ENCODE data around the gene RAB4A.
"Not testable (repeated sequence)": the region's sequence is repeated elsewhere in the genome, so short reads cannot be mapped to it uniquely, and the experiment has no call there.

The RAB4A gene

DNA sequence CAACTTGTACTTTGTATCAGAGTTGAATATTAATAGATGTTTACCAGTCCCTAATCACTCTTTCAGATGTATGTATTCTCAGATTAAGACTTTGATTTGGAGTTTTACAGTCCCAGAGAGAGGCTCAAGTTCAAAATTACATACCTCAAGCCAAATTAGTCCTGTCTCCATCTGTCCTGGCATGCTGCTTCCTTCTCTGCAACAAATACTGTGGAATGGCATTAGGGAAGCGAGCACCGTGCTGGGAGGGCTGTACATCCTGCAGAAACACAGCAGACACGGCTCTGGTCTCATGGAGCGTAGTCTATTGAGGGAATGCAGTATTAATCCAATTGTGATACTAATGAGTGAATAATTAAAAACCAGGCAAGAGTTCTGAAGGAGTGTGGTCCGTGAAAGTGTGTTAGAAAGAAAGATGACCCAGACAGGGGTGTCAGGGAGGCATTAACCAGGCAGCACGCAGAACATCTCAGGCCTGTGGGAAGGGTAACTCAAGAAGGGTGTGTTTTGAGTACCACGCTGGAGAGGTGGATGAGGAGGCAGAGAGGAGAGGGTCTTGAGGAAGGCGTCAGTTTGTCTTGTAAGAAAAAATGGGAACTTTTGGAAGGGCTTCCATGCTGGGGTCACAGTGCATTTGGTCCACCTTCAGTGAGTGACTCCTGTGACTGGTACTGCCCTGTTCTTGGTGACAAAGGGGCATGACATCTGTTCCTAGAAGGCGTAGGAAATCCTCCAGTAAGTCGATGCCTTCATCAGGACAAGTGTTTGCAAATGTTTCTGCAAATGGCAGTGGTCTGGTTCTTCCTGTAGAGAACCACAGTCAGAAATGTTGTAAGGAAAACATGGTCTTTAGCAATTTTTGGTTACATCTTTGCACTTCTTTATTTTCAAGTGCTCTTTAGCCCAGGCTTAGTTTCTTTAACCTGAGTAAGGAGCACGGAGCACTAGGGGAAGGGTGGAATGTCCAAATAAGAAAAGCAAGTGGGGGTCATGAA lies 1.6 kb downstream of the RAB4A start:
- DNase-seq = peak in 1 of 14 donors; percentile 86

DNA sequence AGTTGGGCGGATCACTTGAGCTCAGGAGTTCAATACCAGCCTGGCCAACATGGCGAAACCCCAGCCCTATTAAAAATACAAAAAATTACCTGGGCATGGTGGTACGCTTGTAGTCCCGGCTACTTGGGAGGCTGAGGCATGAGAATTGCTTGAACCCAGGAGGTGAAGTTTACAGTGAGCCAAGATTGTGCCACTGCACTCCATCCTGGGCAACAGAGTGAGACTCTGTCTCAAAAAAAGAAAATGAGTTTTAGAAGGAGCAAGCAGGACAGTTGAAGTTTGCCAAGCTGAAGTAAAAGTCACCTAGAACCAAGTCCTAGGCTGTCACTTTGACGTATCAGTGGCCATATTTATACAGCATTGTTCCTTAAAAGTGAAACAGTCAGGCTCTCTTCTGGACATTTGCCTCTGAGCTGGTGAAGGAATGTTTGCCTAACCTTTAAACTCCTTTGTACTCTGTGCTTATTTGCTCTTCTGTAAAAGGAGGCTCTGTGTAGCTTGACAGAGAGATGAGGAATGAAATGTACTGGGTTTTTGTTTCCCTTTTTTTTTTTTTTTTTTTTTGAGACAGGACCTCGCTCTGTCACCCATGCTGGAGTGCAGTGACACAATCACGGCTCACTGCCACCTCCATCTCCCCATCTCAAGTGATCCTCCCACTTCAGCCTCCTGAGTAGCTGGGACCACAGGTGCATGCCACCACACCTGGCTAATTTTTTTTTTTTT lies 2.8 kb downstream of the RAB4A start:
- DNase-seq = no peak

DNA sequence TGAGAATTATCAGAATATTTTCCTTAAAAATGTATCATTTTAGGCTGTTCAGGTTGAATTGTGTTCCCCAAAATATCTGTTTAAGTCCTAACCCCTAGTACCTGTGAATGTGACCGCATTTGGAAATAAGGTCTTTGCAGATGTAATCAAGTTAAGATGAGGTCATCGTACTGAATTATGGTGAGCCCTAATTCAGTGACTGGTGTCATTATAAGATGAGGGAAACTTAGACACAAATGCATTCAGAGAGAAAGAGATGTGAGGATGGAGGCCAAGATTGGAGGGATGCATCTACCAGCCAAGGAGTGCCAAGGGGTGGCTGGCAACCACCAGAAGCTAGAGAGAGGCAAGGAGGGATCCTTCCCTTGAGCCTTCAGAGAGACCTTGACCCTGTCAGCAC lies 4.1 kb downstream of the RAB4A start:
- DNase-seq = no peak

DNA sequence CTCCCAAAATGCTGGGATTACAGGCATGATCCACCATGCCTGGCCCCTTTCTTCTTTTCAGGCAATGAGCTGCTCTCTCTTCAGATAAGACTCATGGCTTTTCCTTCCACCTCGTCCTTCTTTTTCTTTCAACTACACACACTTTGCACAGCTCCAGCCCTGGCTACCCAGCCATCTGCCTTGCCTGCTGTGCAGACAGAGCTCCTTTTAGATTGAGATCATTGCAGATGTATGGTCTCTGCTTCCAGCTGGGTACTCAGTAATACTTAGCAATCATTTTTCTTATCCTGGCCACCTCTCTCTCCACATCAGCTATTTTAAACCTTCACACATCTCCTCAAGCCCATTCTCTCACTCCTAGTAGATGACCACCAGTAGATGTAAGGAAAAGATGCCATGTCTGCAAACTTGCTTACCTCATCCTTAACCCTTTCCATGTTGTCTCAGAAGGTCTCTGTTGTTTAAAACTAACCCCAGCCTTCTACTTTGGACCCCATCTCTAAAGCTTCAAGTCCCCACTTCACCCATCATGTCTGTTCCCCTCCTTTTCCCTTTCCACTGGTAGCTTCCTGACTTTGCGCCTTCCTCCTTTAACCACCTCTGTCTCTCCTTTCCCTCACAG lies 7.3 kb downstream of the RAB4A start:
- DNase-seq = no peak

DNA sequence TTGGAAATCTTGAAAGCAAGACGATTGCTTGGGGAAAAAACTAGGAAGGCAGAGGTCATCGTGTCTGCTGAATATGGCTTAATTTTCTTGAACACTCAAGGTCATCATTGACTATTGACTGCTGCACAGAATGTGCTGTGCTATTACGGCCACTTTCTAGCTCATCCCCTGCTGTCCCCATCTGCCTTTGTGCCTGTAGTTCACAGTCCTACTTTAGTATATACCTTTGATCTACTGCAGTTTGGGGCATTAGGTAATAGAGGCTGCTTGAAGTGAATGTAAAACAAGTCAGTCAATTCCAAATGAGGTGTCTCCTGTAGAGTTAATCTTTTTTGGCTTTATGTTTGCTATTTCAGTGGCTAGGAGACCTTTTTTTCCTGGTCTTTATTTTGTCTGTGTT lies 8.3 kb downstream of the RAB4A start:
- DNase-seq = peak in 1 of 14 donors; percentile 47

DNA sequence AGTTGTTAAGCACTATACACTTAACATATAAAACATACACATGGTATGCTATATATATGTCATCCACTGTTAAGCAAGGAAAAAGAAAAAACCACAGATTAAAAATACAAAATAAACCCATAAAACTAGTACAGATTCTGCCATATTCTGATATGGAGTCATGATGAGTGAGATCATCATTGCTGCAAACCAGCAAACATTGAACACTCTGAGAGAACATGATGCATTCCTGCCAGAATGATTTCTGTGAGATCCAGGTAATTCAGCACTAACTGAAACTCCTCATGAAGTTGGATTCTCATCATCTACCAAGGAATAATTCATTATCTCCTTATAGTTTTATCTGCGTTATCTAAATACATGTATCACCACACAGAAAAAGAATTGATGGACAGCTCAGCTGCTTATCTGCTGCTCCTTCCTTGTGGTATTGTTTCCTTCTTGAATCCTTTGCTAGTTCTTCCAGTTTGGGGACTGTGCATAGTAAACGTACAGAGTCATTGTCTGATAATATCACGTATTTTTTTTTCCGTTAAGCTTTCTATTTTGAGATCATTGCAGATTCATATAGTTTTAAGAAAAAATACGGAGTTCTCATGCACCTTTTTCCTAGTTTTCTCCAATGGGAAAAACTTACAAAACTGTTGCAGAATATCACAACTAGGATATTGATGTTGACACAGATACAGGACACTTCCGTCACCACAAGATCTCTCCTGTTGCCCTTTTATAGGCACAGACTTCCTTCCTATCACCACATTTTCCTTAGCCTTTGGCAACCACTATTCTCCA lies 9.3 kb downstream of the RAB4A start:
- DNase-seq = no peak

DNA sequence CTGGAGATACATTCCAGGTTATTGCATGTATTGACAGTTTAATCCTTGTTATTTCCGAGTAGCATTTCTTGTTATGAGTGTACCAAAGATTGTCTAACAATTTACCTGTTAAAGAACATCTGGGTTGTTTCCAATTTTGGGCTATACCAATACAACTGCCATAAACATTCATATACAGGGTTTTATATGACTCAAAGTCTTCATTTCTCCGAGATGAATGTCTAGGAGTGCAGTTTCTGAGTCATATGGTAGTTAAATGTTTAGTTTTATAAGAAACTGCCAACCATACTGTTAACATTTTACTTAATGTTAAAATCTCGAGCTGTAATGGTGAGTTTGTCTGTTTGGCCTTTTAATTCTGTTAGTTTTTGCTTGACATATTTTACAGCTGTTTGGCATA lies 10.0 kb downstream of the RAB4A start:
- DNase-seq = no peak

DNA sequence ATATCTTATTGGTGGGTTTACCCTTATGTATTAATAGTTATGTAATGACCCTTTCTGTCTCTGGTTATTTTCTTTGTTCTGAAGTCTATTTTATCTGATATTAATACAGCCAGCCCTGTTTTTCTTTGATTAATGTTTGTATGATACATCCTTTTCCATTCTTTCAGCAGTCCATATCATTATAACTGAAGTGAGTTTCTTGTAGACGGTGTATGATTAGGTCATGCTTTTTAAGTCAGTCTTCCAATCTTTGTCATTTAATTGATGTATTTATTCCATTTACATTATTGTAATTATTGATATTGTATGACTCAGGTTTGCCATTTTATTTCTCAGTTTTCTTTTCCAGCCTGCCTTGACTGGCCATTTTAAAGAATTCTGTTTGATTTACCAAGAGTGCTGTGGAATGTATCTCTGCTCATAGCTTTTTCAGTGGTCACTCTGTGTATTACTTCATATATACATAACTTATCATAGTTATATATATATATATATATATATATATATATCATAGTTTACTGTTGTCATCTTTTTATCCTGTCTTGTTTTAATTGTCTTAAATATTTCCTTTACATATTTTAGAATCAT lies 10.5 kb downstream of the RAB4A start:
- no peak for DNase-seq

DNA sequence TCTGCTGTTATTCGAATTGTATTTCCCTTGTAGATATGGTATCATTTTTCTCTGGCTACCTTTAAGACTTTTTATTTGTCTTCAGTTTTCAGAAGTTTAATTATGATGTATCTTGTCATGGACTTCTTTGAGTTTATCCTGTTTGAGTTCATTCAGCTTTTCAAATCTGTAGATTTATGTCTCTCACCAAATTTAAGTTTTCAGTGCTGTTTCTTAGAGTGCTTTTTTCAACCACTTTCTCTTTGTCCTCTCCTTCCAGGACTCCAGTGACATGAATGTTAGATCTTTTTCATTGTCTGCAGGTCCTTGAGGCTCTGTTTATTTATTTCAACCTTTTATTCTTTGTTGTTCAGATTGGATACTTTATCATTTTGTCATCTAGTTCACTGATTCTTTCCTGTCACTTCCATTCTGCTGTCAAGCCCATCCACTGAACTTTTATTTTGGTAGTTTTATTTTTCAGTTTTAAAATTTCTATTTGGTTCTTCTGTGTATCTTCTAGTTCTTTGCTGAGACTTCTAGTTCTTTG lies 11.4 kb downstream of the RAB4A start:
- no peak for DNase-seq

DNA sequence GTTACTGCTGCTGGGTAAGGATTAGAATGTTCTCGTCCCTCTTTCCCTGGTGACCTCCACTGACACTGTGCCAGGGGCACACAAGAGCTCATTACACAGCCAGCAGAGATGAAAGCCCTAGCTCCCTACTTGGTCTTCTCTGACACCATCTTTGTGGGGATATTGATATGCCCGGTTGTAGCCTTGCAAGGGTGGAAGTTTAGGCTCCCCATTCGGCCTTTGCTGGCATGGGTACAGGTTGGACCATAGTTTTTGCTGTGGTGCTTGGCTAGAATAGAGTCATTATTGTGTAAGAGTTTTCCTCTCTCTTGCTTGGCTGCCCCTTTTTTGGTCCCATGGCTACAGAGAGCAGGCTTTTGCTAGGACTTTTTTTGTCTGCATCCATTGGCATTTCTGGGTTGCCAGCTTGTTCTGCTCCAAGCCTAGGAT lies 12.3 kb downstream of the RAB4A start:
- peak in 7 of 14 donors; percentile 17 to 46 (median 26) for DNase-seq

DNA sequence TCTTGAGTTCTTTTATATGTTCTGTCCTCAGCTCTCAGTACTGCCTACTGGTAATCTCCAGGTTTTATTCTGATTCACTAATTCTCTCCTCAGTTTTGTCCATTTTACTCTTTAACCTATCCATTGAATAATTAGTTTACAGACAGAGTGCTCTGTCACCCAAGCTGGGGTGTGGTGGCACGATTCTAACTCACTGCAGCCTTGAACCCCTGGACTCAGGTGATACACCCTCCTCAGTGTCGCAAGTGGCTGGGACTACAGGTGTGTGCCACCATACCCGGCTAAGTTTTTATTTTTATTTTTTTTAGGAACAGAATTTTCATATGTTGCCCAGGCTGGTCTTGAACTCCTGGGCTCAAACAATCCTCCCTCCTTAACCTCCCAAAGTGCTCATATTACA lies 14.0 kb downstream of the RAB4A start:
- no peak for DNase-seq

DNA sequence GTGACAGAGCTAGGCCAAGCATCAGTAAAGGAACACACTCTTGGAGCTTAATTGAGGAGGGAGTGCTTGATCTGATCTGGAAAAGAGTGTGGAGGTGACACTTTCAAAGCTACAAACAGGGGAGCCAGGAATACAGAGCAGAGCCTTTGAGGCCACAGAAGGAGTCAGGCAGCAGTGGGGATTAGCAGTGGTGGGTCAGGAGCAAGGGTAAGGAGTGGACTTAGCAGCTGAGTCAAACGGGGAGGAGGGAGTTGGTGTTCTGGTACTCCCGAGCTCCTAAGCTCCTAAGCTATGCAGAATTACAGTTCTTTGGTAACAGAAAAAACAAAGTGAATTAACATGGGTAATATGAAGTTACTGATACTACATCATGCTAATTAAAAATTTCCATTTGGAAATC lies 14.5 kb downstream of the RAB4A start:
- no peak for DNase-seq

DNA sequence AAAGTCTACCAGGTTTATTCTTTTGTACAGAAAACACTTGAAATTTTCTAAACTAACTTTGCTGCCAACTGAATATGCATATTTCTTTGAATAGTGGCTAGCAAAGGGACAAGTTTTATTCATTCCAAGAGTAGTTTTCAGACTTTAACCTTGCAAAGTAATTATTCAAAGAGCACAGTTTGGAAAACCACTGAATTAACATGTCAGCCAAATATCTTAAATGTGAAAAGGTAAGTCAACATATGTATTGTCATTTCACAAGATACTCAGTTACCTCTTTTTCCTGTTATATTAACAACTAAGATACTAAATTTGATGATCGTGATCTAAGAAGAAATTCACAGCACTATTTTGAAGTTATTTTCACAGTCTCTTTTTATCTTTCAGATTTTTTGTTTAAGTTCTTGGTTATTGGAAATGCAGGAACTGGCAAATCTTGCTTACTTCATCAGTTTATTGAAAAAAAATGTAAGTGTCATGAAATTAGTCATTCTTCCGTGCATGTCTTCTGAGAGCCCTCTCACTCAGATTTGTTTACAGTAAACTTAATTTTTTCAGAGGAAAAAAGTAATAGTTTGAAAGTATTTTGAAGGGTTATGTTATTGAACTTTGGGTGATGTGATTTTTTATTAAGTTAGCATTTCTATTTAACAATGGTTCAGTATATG lies 15.3 kb downstream of the RAB4A start:
- no peak for DNase-seq

DNA sequence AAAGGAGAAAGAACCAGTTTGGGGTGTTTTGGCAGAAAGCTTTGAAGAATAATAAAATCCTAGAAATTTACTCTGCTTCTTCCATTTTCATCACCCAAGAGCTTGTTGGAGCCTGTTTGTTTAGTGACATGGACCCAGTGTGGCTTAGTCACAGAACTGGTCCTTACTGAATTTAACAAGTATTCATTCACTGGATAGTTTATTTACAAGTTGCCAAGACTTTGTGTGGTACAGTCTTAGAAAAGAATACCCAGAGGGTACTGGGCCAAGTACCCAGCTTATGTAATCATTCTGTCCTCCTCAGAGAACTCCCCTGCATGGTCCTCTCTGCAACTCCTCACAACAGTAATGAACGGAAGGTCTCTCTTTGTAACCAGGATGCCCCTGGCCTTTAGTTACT lies 16.4 kb downstream of the RAB4A start:
- DNase-seq = peak in 1 of 14 donors; percentile 25

DNA sequence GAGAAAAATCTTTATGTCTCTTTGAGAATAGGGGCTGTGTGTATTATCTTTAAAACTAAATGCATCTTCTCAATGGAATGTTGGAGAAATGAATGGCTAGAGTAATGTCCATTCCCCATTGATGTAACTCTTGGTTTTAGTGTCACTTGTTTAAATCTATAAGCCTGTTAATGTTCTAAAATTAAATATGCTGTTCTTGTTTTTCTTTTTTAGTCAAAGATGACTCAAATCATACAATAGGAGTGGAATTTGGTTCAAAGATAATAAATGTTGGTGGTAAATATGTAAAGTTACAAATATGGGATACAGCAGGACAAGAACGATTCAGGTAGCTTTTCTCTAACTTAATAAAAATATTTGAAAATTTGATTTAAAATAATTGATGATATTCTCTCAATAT lies 17.6 kb downstream of the RAB4A start:
- DNase-seq = no peak

DNA sequence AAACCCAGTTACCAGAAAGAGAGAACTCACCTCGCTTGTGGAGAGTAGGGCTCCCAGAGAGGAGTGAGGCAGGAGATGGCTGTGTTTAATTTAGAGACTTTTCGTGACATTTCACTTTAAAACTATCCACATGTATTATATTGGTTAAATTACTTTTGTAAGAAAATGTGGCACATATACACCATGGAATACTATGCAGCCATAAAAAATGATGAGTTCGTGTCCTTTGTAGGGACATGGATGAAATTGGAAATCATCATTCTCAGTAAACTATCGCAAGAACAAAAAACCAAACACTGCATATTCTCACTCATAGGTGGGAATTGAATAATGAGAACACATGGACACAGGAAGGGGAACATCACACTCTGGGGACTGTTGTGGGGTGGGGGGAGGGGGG lies 20.8 kb downstream of the RAB4A start:
- DNase-seq = not testable (repeated sequence)

DNA sequence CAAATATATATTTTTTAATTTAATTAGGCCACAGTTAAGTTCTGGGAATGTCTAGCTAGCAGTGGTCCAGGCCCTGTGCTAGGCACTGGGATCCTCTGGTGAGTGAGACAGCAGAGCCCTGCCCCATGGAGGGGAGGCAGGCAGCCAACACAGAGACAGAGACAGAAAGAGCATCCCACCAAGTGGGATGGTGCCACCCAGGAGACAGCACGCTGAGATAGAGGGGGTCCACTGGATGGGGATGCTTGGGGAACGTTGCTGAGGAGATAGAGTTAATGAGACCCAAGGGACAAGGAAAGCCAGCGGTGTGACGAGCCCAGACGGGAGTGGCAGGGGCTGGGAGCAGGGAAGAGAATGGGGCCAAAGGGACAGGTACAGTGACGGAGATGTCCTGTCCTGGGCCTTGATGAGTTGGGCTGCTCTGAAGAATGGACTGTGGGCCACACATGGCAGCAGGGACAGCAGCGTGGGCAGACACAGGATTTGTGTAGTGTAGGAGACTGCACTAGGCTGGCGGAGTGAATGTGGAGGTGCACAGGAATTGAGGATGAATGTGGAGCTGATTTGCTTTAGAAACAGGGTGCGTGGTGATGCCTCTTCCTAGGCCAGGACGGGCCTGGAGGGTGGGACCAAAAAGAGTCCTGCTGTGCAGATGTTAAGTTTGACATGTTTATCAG lies 22.8 kb downstream of the RAB4A start:
- DNase-seq = no peak

DNA sequence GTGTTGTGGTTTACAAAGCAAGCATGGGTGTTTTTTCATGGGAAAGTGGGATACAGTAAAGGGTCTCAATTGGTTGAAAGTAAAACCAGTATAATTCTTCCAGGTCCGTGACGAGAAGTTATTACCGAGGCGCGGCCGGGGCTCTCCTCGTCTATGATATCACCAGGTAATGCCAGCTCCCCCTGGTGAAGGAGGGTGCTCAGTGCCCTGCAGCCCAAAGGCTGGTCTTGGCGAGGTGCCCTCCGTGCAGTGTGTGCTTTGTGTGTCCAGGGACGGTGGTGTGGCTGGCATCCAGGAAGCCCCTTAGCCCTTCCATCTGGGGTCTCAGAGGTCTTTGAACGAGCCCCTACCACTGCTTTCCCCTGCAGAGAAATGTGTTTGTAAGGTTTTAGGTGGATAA lies 24.8 kb downstream of the RAB4A start:
- DNase-seq = no peak

DNA sequence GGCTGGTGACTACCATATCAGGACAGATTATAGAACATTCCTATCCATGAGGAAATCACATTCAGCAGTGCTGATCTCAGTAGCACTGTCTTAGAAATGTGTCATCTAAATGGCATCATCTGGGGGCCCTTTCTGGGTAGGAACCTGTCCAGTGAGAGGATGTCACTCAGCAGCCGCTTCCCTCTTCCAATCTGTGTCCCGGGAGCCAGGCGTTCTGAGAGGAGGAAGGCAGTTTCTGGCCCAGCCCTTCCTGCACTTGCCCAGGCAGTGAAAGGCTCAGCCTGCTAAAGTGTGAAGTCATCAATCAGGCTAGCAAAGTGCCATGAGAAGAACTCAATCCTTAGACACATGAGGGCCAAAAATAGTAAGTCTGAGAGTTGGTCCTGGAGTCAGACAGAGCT lies 25.6 kb downstream of the RAB4A start:
- DNase-seq = peak in 3 of 14 donors; percentile 23 to 54 (median 28)

DNA sequence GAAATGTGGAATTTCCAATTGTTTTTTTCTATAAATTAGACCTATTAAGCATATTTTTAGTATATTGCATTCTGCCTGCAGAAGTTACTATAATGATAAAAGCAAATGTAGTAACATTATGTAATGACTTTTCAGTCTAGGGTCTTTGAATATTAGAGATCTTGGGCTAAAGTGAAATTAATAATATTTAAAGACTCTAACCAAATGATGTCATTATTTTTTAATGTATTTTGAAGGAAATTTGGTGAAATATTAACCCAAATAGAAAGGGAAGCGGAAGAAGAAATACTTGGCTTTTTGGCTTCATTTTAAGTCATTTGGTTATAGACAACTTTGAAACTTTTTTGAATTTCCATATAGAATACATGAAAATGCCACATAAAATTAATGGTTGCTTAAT lies 26.8 kb downstream of the RAB4A start:
- no peak for DNase-seq

Measured in C1 segment of cervical spinal cord (tissue), 14 donors.